Stimulated activated CD8-positive, alpha-beta memory T cell treated with anti-CD3 and anti-CD28 coated beads, Interleukin-2, amount 100 ng/mL, for 48 hours (primary cell): ENCODE results near the gene FAM168B.

Source experiments
- DNase-seq, 2 donors: peaks; one replicate each; pipeline ENCODE4 v3.0.0-alpha.2; 2020; ENCODE audit warnings: low read depth in 2 of 2

Gene FAM168B

DNA sequence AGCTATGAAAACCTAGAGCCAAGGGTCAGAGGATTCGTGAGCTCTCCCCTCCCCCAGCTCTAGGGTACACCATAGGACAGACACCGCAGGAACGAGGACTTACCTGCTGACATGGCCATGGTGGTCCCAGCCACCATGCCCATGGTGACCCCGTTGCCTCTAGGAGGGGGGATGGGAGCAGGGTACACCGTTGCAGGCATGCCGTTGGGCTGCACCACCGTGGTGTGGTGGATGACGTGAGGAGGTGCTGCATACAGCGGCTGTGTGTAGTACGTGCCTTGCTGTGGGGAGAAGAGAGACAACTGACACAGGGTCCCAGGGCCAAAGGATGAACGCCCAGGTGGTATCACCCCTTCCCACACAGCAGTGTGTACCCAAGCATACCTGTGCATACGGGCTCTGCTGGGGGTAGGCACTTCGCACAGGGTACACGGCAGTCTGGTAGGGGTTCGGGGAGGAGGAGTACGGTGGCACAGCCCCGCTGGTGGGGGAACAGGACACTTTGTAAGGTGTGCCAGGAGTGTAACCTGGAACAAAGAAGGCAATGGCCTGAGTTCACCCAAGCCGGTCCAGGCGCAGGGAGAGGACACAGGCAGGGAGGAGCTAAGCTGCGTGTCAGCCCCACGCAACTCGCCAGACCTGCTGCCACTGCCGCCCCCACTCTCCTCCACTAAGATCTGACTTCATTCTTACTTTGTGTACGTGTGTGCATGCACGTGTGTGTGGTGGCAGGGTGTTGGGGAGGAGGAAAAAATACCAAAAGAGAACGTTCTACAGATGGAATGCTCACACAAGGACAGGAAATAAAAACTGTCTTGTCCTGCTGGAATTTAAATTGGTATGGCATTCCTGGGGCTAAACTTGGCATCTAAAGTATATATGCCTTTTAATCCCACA, 37.8 kb downstream of the FAM168B start:
- DNase-seq: no peak

DNA sequence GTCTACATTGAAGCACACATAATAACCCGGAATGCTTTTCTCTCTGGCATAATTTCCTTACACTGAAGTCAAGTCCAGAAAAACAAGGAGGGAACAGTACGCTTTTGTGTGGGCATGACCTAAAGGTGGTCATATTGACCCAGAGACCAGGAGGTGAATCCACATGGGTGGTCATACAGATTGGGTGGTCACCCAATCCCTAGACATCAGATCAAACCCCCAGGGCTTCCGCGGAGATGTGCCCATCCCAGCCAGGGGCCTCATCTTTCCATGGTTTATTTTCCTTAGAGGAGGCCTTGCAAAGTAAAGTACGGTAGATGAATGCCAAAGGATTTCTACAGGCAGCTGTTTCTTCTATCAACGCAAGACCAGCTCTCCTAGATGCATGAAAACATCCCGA, 38.8 kb downstream of the FAM168B start:
- DNase-seq: no peak

DNA sequence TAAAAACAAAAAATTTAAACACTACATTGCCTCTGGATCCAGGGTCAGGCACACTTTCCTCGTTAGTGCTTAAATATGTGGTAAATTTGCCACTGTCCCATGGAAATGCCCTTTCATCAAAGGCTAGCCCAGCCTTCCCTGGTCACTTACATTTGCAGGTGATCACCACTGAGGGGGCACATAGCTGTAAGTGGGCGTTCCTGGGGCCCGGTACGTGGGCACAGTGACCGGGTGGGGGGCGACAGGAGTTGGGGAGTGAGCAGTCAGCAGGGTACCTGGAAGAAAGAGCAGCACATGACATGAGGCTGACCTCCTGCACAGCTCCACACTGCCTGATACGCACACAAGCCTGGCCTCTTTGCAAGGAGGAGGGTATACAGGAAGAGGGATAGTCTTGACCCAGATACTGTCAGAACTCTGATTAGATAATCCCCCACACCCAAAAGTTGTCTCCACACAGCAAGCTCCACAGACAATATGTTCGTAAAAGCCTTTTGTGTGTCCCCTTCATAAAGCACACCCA, 40.5 kb downstream of the FAM168B start:
- DNase-seq: no peak

DNA sequence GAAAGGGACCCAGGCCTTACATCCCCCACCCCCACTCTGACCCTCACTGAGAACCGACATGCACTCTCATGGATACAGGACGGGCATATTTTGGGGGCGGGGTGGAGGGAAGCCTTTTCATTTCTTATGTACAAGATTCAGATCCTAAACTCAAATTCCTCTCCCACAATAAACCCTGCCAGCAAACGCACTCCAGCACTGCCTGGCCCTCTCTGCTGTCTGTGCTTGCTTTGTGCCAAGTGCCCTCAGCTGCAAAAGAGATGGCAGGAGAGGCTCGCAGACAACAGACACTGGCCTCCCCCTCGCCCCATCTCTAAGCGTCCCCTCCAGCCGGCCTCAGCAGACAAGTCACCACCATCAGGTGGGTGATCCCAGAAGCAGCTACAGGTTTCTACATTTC, 42.4 kb downstream of the FAM168B start:
- DNase-seq: no peak

DNA sequence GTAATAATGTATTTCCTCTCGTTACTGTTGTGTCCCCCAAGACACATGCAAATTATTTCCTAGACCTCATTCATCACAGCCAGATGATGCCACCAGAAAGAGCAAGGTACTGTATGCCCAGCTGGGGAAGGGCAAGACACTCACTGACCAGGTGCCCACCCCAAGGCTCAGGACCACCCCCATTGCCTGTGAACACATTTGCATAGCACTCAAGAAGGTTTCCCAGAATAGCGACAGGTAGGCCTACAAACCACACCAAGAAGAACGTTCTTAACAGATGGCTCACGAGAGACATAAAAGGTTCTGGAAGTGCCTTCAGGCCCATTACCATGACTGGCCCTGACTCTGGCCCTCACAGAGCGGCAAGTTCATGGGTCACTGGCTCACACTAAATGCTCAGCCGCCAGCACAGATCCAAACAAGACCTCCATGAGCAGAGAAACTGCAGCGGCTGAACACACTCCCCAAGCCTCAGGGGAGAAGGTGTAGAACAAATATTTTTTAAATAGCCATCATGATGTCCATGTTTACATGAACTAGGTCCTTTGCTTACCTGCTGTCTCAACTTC, 44.0 kb downstream of the FAM168B start:
- DNase-seq: no peak

DNA sequence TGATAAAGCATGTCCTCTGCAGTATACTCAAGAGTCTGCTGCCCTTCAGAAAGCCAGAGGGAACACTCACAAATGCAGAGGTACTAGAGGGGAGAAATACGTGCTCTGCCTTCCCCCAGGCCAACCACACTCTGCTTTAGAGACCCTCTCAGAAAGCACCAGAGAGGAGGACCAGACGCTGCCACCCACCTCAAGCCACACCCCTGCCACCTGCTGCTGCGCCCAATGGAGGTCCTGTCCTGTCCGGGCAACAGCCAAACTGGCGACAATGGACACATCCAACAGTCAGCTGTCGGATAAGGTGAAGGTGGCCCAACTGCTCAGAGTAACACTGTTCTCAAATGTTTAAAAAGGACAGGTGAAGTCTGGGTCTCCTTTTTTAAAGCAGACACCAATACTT, 44.6 kb downstream of the FAM168B start:
- DNase-seq: no peak

DNA sequence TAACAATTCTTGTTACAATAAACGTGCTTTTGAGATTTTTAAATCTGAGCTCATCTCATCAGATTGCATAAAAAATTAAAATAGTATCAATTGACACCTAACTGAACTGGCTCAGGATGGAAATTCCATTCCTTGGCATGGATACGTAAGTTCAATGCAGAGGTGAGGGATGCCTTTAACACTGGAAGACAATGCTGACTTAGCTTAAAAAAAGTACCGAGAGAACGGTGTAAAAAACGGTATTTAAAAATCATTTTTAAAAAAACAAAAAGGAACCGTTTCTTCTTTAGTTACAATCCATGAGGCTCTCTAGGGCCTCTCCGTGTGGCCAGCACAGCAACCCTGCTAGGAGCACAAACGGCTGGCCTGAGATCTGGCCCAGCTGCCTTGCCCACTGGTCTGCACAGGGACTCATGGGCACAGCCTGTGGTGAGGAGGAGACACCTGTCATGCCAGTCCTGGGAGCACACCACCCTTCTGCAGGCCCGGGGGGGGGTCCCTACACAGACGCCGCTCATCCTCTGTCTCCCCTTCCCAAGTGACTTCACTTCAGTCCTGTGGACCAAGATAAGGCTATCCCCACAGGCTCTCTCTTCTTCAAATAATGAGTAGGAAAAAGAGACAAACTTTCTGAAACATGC, 45.2 kb downstream of the FAM168B start:
- DNase-seq: no peak

DNA sequence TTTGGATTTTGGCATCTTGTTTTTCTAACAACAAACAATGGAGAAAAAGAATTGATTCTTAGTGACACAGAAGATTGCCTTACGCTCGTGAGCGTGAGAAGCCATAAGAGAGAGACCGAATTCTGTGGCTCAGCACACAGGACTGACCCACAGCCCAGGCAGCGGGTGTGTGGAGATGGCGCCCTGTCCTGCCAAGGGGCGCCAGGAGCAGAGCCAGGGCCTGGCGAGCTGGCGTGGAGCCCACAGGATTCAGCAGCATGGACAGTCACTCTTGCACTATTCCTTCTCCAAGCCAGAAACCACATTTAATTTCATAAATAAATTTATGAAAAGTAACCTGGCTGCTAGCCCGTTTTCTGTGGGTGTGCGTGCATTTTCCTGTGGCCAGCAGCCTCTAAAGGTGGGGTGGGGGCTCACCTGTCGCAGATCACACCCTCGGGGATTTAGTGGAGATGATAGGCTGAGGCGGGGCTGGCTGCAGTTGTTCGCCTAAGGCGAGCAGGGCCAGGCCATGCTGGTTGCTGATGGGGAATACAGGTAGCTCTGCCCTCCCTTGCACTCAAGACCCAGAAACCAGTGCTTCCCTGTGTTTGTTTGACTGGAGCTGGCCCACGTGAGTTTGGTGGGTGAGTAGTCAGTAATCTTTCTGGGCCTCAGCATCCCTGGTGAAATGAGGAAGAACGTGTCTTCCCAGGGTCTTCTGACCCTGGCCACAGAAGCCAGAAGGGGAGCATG, 46.2 kb downstream of the FAM168B start:
- no peak for DNase-seq

DNA sequence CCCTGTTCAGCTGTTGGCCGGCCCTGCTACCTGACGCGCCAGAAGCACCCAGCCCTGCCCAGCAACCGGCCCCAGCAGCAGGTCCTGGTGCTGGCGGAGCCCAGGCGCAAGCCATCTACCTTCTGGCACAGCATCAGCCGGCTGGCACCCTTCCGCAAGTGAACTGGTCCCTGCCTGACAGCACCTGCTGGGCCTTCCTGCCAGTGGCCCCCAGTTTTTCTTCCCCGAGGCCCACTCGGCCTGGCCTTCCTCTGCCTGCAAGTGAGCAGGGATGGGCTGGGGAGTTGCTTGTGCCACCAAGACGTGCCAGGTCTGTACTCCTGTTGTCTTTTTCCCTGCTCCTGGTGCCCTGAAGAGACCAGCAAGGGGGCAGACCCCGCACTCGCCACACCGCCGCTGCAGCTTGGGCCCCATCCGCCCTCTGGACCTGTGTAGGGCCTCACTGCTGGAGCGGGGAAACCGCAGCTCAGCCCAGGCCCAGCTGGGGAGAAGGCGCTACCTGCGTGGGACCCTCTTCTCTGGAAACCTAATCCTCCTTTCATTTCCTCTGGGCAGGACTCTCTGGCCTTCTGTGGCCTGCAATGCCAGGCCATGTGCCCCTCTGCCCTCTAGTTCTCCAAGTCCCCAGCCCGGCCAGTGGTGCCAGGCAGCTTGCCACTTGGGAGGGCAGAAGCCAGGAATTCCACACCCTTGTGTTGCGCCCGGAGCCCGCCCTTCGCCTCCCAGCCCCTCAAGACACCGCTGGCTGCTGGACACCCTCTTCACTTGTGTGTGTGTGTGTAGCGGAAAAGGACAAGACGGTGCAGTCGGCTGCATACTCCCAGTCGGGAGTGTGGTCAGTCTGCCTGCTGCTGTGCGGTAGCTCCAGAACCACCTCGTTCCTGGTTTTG, 47.0 kb downstream of the FAM168B start:
- DNase-seq: no peak

DNA sequence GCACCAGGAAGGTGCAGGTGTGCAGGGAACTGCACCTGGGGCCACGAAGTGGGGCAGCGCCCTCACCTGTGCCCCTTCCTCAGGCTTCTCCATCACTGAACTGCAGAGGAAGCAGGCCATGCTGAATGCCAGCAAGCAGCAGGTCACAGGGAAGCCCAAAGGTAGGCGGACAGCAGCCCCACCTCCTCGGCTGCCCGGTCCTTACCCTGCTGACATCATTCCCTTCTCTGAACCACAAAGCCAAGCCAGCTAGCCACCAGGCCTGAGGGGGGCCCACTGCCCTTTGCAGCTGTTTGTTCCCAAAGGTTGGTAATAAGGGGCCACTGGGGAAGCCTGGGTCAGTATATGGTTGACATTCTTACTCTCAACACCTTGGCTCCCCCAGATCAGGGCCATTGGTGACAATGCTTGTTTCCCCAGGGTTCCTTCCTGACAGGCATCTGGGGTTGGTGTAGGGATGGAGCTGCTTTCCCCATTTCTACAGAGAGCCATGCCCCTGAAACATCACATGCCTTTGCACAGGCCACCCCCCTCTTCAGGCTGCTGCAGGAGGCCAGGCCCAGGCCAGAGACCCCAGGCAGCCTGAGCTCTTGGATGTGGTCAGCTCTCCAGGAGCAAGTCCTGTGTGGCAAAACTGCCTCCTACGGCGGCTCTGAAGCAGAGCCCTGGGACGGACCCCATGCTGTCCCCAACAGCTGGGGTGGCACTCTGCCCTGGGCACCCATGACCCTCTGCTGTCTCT, 47.8 kb downstream of the FAM168B start:
- no peak for DNase-seq

DNA sequence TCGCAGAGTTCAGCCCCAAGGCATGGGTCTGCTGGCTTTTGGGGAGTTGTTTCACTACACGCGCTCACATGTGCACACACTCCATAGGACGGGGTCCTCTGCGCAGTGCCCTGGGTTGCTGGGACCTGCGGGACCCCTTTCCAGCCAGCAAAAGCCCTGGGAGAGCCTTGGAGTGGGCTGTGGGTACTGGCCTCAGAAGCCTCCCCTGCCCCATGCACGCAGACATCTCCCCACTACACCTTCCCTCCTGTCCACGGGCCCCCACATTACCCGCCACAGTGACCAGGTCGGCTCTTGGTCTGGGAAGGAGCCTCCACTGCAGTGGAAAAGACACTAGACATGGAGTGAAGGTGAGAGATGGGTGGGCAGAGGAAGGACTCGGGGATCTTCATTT, 48.5 kb downstream of the FAM168B start:
- no peak for DNase-seq

DNA sequence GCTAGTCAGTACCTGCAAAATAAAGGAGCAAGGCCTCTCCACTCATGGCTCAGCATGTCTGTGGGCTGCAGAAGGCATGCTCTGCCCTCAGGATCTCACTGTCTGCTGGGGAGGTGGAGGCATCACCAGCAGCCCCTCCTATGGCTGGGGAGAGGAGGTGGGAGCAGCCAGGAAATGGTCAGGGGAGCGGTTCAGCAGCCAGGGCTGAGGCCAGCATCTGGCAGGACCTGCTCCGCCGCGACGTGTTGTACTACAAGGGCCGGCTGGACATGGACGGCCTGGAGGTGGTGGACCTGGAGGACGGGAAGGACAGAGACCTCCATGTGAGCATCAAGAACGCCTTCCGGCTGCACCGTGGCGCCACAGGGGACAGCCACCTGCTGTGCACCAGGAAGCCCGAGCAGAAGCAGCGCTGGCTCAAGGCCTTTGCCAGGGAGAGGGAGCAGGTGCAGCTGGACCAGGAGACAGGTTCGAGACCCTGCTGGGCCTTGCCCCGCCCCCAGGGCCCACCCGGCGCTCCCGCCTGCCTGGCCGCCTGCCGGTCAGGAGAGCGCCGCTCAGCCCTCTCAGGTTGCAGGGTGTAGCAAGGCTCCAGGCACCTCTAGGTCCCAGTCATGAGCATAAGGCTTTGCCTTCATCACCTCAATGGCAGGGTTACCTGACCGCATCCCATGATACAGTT, 49.0 kb downstream of the FAM168B start:
- no peak for DNase-seq

DNA sequence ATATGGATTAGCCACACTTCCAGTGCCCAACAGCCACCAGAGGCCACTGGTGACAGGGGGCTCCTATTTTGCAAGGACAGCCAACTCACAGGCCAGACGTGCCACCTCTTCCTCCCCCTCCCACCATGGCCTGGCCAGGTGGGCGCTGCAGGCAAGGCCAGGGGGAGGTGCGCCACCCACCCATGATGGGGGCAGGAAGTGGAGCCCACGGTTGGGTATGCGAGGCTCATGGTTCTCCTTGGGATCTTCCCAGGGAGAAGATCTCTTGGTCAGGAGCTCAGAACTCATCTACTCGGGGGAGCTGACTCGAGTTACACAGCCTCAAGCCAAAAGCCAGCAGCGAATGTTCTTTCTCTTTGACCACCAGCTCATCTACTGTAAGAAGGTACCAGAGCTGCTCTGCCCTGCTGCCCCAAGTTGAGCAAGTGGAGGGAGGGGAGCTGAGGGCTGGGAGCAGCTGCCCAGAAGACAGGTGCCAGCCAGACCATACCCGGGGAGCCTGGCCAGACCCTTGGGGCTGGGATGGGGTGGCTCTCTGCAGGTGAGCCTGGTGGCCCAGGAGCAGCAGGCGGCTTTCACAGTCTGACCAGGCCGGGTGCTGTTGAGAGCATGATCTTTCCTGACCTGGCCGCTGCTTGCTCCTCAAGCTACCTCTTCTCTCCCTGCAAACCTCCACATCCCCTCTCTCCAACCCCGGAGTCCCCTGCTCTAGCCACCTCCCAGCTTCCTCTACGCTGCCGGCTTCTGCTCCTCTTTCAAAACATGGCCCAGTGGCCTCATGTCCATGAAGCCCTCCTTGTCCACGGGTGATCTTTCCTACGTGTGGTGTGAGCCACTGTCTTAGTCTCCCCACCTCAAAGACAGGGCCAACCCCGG, 49.8 kb downstream of the FAM168B start:
- DNase-seq: no peak

DNA sequence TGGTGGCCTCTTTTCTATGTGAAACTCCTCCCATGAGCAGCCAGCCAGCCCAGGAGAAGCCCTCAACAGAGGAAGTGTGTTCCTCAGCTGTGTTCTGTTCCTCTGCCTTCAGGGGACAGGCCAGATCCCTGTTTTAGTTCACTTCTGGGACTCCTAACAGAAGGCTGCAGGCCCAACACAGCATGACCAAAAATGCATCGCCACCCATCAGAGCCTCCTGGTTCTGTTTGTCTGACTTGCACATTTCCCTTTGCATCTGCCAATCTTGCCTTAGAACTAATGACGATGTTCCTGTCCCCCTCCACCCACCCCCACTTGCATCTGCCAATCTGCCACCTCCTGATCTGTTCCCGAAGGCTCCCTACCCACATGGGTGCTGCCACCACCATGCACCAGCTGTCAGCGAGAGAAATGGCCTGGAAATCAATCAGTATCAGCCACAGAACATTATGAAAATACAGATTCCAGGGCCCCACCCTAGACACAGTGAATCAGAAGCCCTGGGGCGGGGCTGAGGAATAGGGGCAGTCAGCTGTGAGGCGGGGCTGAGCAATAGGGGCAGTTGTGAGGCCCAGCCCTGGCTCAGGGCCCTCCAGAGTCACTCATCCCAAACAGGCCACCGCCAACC, 51.0 kb downstream of the FAM168B start:
- DNase-seq: no peak

DNA sequence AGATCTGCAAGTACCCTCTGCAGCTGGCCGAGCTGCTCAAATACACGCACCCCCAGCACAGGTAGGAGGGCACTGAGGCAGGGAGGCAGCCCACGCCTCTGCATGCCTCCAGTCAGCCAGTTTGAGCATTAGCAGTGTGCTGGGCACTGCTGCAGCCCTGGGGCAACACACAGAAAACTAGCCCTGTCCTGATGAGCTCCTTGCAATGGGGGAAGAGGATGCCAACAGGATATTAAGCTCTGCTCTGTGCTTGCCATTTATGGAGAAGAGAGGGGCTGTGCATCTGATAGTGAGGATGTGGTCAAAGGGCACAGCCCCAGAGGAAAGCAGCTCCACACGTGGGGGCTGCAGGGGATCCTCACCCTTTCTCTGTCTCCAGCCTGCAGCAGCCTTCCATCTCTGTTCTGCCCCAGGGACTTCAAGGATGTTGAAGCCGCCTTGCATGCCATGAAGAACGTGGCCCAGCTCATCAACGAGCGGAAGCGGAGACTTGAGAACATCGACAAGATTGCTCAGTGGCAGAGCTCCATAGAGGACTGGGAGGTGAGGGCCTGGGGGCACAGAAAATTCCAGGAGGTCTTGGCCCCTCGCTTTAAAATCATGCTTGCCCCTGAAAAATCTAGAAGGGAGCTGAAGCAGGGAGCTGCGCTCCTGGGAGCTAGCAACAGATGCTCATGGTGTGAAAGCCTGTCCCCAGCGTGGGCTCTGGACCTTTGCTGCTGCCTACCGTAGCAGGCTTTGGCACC, 51.7 kb downstream of the FAM168B start:
- DNase-seq: no peak

DNA sequence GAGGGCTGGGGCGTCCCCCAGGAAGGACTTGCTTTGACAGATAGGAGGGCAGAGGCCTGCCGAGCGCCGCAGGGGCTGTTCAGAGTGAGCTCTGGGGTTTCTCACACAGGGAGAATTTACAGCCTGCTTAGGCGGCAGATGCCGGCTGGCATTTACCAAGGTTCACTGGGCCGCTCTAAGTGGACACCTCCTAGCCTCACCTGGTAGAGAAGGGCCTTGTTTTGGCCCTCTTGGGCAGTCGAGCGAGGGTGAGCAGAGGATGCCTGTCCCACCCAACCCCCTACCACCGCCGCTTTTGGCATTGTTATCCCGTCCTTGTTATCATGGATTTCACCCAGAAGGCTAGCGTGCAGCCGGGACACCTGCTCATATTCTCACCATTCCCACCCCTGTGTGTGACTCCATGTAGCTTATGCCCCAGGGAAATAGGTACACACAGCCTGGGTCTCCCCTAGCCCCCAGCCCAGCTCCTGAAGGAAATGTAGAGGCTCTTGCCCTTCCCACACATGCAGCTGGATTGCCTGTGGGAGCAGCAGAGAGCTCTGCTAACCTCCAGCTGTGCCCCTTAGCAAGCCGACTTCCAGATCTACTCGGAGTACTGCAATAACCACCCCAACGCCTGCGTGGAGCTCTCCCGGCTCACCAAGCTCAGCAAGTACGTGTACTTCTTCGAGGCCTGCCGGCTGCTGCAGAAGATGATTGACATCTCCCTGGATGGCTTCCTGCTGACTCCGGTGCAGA, 52.4 kb downstream of the FAM168B start:
- no peak for DNase-seq
